Muscle of arm (tissue), 12 donors: ENCODE measurements around the gene ABHD1. TPM values are rescaled to one million over a fixed set of nuclear protein-coding genes. Genes with fewer than 3 reads are reported as not detected.
A peak's percentile ranks its signal among the peaks of the same experiment; 100 is the strongest.
"Not testable (repeated sequence)": the region's sequence is repeated elsewhere in the genome, so short reads cannot be mapped to it uniquely, and the experiment has no call there.

Source experiments
- DNase-seq: peaks from one replicate; pipeline ENCODE4 v3.0.0-alpha.2; 2013
- polyA plus RNA-seq, 12 donors: library from polyadenylated mRNA; unstranded; fragments of 120-200 nt; gene quantifications; one replicate each; pipeline ENCODE4 v1.2.1, GENCODE V29; 2013; ENCODE audit not compliant: insufficient read length in 12 of 12

Gene ABHD1
- polyA plus RNA-seq, 12 donors: 0.12 to 0.70 (median 0.34) TPM; not detected in 2

GRCh38 chr2:27109083-27109482, 14.5 kb upstream of the ABHD1 start:
- DNase-seq: no peak

- not testable (repeated sequence) for DNase-seq
Measured at GRCh38 chr2:27110603-27111352, 12.8 kb upstream of the ABHD1 start.

- not testable (repeated sequence) for DNase-seq
Measured at GRCh38 chr2:27111392-27112078, 12.1 kb upstream of the ABHD1 start.

- DNase-seq: no peak
Measured at GRCh38 chr2:27115519-27115918, 8.1 kb upstream of the ABHD1 start.

- DNase-seq: no peak
Measured at GRCh38 chr2:27117995-27118524, 5.6 kb upstream of the ABHD1 start.

- no peak for DNase-seq
Measured at GRCh38 chr2:27118525-27119329, 4.9 kb upstream of the ABHD1 start, which contains the start of gene CGREF1. TSS of gene CGREF1 (minus strand) at chr2:27119128. CDS start at chr2:27104366, 14,762 bp downstream.

GRCh38 chr2:27119330-27119670, 4.3 kb upstream of the ABHD1 start:
- not testable (repeated sequence) for DNase-seq

- no peak for DNase-seq
Measured at GRCh38 chr2:27121906-27122305, 1.7 kb upstream of the ABHD1 start.

GRCh38 chr2:27122791-27123190, 824 bp upstream of the ABHD1 start:
- no peak for DNase-seq

- no peak for DNase-seq
Measured at GRCh38 chr2:27125104-27125503, 1.5 kb downstream of the ABHD1 start.

GRCh38 chr2:27126252-27126710, 2.7 kb downstream of the ABHD1 start:
- DNase-seq: no peak

- no peak for DNase-seq
Measured at GRCh38 chr2:27127883-27128667, 4.5 kb downstream of the ABHD1 start.

- no peak for DNase-seq
Measured at GRCh38 chr2:27128668-27129571, 5.3 kb downstream of the ABHD1 start.

GRCh38 chr2:27130396-27130795, 6.8 kb downstream of the ABHD1 start:
- no peak for DNase-seq

GRCh38 chr2:27131429-27131828, 7.8 kb downstream of the ABHD1 start:
- DNase-seq: no peak

- DNase-seq: no peak
Measured at GRCh38 chr2:27133195-27133875, 9.7 kb downstream of the ABHD1 start.

- peak; percentile 98 for DNase-seq
Measured at GRCh38 chr2:27133905-27134780, 10.5 kb downstream of the ABHD1 start, which contains the start of gene PREB. TSS of gene PREB (minus strand) at chr2:27134636. CDS start at chr2:27134421, 215 bp downstream.

- DNase-seq: no peak
Measured at GRCh38 chr2:27134781-27135477, 11.3 kb downstream of the ABHD1 start.
